ENCODE data around the gene CD1D.

DNA sequence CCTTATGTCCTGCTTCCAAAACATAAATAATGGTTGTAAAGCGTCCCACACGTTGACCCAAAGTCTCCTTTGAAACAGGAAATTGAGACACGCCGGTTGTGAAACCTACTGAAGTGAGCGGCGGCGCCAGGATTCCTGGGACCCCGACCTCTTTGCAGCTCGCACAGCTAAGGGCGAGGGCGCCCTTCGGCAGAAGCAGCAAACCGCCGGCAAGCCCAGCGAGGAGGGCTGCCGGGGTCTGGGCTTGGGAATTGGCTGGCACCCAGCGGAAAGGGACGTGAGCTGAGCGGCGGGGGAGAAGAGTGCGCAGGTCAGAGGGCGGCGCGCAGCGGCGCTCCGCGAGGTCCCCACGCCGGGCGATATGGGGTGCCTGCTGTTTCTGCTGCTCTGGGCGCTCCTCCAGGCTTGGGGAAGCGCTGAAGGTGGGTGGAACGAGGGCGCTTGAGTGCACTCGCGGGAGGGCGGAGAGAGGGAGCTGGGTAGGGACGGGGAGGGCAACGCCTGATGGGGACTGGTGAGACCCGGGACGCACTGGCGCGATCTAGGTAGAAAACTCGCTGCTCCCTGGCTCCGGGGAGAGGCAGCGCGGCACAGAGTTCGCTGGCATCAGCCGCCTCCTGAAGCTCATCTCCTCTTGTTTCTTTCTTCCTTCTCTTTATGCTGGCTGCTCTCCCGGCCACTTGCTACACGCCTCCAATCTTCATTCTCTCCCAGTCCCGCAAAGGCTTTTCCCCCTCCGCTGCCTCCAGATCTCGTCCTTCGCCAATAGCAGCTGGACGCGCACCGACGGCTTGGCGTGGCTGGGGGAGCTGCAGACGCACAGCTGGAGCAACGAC is at the start of gene CD1D:
- TF ChIP-seq, protein P1, sequence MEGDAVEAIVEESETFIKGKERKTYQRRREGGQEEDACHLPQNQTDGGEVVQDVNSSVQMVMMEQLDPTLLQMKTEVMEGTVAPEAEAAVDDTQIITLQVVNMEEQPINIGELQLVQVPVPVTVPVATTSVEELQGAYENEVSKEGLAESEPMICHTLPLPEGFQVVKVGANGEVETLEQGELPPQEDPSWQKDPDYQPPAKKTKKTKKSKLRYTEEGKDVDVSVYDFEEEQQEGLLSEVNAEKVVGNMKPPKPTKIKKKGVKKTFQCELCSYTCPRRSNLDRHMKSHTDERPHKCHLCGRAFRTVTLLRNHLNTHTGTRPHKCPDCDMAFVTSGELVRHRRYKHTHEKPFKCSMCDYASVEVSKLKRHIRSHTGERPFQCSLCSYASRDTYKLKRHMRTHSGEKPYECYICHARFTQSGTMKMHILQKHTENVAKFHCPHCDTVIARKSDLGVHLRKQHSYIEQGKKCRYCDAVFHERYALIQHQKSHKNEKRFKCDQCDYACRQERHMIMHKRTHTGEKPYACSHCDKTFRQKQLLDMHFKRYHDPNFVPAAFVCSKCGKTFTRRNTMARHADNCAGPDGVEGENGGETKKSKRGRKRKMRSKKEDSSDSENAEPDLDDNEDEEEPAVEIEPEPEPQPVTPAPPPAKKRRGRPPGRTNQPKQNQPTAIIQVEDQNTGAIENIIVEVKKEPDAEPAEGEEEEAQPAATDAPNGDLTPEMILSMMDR (IDR thresholded peaks at IDR 0.05) = no peak
- TF ChIP-seq POLR2AphosphoS5 (IDR thresholded peaks at IDR 0.05) = no peak
- TF ChIP-seq POLR2A (IDR thresholded peaks at IDR 0.05) = no peak

Measured in sigmoid colon (tissue), 4 donors.